D721Med (cell line): ENCODE measurements around the gene ZNF653.
"Not testable (repeated sequence)": the region's sequence is repeated elsewhere in the genome, so short reads cannot be mapped to it uniquely, and the experiment has no call there.

Experiments
- DNase-seq: peaks from one replicate; pipeline ENCODE4 v3.0.0; 2011; ENCODE audit warnings: low spot score; ENCODE audit not compliant: insufficient read length
- FAIRE-seq: peaks from 2 replicates; lab custom pipeline; 2011; peaks lifted over from hg19 to GRCh38; lab: Jason Lieb, UNC
- CTCF ChIP-seq: IDR thresholded peaks from 2 replicates; pipeline ENCODE4 v1.5.1; 2012; ENCODE audit warnings: mild to moderate bottlenecking, control low read depth; ENCODE audit not compliant: insufficient read depth; ENCODE audit errors: missing control alignments

ZNF653 gene

GRCh38 chr19:11480715-11481533 is 24.7 kb downstream of the ZNF653 start, which contains the start of gene ELAVL3:
TSS of gene ELAVL3 (minus strand) at chr19:11481046. CDS start at chr19:11480608, 438 bp downstream.
- DNase-seq (peak; percentile 62), FAIRE-seq (no peak)
- no peak for TF ChIP-seq CTCF

GRCh38 chr19:11479898-11480714 is 25.5 kb downstream of the ZNF653 start:
- TF ChIP-seq CTCF = no peak
- FAIRE-seq = no peak

GRCh38 chr19:11479090-11479897 is 26.3 kb downstream of the ZNF653 start:
- no peak for TF ChIP-seq CTCF
- DNase-seq = peak; percentile 85
- FAIRE-seq = no peak

More at GRCh38 chr19:11479898-11480714, 25.5 kb downstream of the ZNF653 start:
- DNase-seq = no peak

- FAIRE-seq (no peak), DNase-seq (peak; percentile 76)
- TF ChIP-seq CTCF = no peak
These were observed 27.2 kb downstream of the ZNF653 start for GRCh38 chr19:11478167-11479089.

- no peak for FAIRE-seq
- DNase-seq = no peak
- TF ChIP-seq CTCF = no peak
These were observed 29.8 kb downstream of the ZNF653 start for GRCh38 chr19:11475861-11476260.

DNA sequence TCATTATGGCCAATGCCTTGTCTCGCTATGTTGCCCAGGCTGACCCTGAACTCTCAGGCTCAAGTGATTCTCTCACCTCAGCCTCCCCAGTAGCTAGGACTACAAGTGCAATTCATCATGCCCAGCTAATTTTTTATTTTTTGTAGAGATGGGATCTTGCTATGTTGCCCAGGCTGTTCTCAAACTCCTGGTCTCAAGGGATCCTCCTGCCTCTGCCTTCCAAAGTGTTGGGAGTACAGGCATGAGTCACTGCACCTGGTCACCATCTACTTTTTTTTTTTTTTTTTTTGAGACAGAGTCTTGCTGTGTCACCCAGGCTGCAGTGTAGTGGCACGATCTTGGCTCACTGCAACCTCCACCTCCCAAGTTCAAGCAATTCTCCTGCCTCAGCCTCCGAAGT is 30.3 kb downstream of the ZNF653 start:
- DNase-seq, FAIRE-seq: not testable (repeated sequence)
